Measurements from ENCODE around the gene BST2. TPM values are rescaled to one million over a fixed set of nuclear protein-coding genes. Genes with fewer than 3 reads are reported as not detected.

Gene BST2
- total and polyA plus RNA-seq, 5 donors from 2014 or later: 45.6 to 175 (median 157) TPM

GRCh38 chr19:17424743-17425365, 19.4 kb upstream of the BST2 start:
- no peaks in the 10 kb centered on the region for H3K36me3 ChIP-seq (ENCODE audit: control insufficient read depth, insufficient read depth, low read length)
- H3K27me3 ChIP-seq (ENCODE audit: control insufficient read depth, insufficient read depth, low read length): no peaks in the 10 kb centered on the region
- H3K4me1 ChIP-seq (ENCODE audit: control insufficient read depth, insufficient read depth, low read length, poor library complexity, severe bottlenecking): peaks cover 9% of the 10 kb centered on the region
- DNase-seq (no peak), ATAC-seq (ENCODE audit: low read depth in 2 of 2) (peak; percentile 29 to 35)
- H3K9me3 ChIP-seq (ENCODE audit: control insufficient read depth in 2 of 2, low read length in 2 of 2): no peaks in the 10 kb centered on the region
- Mint-ChIP-seq H3K36me3 (peaks cover 4% of the 10 kb centered on the region), H3K4me1 (peaks cover 0 to 12% (median 3%) of the 10 kb centered on the region in 4 donors), H3K27ac (no peak overlapping the region), H3K4me3 (no peak overlapping the region), H3K9me3 (no peaks in the 10 kb centered on the region), H3K27me3 (no peaks in the 10 kb centered on the region)
- no peak overlapping the region for H3K4me3 ChIP-seq (ENCODE audit: low read depth, low read length)
- no peak overlapping the region for H3K27ac ChIP-seq (ENCODE audit: insufficient read depth, low read length, poor library complexity, severe bottlenecking)

GRCh38 chr19:17423429-17424208, 18.2 kb upstream of the BST2 start:
- no peaks in the 10 kb centered on the region for H3K27me3 Mint-ChIP-seq
- no peaks in the 10 kb centered on the region for H3K36me3 ChIP-seq (ENCODE audit: control insufficient read depth, insufficient read depth, low read length)
- no peak overlapping the region for H3K27ac Mint-ChIP-seq
- H3K4me1 ChIP-seq (ENCODE audit: control insufficient read depth, insufficient read depth, low read length, poor library complexity, severe bottlenecking): peaks cover 16% of the 10 kb centered on the region
- no peak overlapping the region for H3K27ac ChIP-seq (ENCODE audit: insufficient read depth, low read length, poor library complexity, severe bottlenecking)
- H3K4me3 Mint-ChIP-seq: no peak overlapping the region
- H3K4me1 Mint-ChIP-seq: peaks cover 0 to 21% (median 7%) of the 10 kb centered on the region in 4 donors
- H3K9me3 ChIP-seq (ENCODE audit: control insufficient read depth in 2 of 2, low read length in 2 of 2): no peaks in the 10 kb centered on the region
- DNase-seq (no peak), ATAC-seq (ENCODE audit: low read depth in 2 of 2) (no peak)
- H3K9me3 Mint-ChIP-seq: no peaks in the 10 kb centered on the region
- H3K27me3 ChIP-seq (ENCODE audit: control insufficient read depth, insufficient read depth, low read length): no peaks in the 10 kb centered on the region
- H3K4me3 ChIP-seq (ENCODE audit: low read depth, low read length): no peak overlapping the region
- peaks cover 4% of the 10 kb centered on the region for H3K36me3 Mint-ChIP-seq

GRCh38 chr19:17421942-17422341, 16.5 kb upstream of the BST2 start:
- Mint-ChIP-seq H3K4me1 (peaks cover 0 to 21% (median 7%) of the 10 kb centered on the region in 4 donors), H3K9me3 (no peaks in the 10 kb centered on the region), H3K36me3 (peaks cover 6% of the 10 kb centered on the region), H3K27me3 (no peaks in the 10 kb centered on the region), H3K4me3 (peak overlapping the region in 2 of 4 donors; percentile 59 to 92), H3K27ac (no peak overlapping the region)
- DNase-seq (no peak), ATAC-seq (ENCODE audit: low read depth in 2 of 2) (no peak)
- no peaks in the 10 kb centered on the region for H3K27me3 ChIP-seq (ENCODE audit: control insufficient read depth, insufficient read depth, low read length)
- no peak overlapping the region for H3K27ac ChIP-seq (ENCODE audit: insufficient read depth, low read length, poor library complexity, severe bottlenecking)
- H3K9me3 ChIP-seq (ENCODE audit: control insufficient read depth in 2 of 2, low read length in 2 of 2): no peaks in the 10 kb centered on the region
- H3K4me3 ChIP-seq (ENCODE audit: low read depth, low read length): no peak overlapping the region
- H3K4me1 ChIP-seq (ENCODE audit: control insufficient read depth, insufficient read depth, low read length, poor library complexity, severe bottlenecking): peaks cover 16% of the 10 kb centered on the region
- no peaks in the 10 kb centered on the region for H3K36me3 ChIP-seq (ENCODE audit: control insufficient read depth, insufficient read depth, low read length)

- no peak for ATAC-seq (ENCODE audit: low read depth in 2 of 2)
- no peaks in the 10 kb centered on the region for H3K9me3 Mint-ChIP-seq
Observed at GRCh38 chr19:17420475-17420924, 15.1 kb upstream of the BST2 start.

GRCh38 chr19:17419621-17420474, 14.4 kb upstream of the BST2 start, which contains the start of gene MVB12A:
Gene MVB12A, plus strand, starts transcription at chr19:17420047. Its CDS starts 89 bp downstream, at chr19:17420136.
- Histone ChIP-seq H3K4me3 (ENCODE audit: low read depth, low read length) (peak within 1 kb of the TSS; percentile 81), H3K36me3 (ENCODE audit: control insufficient read depth, insufficient read depth, low read length) (peaks cover 5% of the 10 kb centered on the region), H3K27me3 (ENCODE audit: control insufficient read depth, insufficient read depth, low read length) (no peaks in the 10 kb centered on the region), H3K27ac (ENCODE audit: insufficient read depth, low read length, poor library complexity, severe bottlenecking) (peak within 1 kb of the TSS; percentile 72), H3K4me1 (ENCODE audit: control insufficient read depth, insufficient read depth, low read length, poor library complexity, severe bottlenecking) (peaks cover 16% of the 10 kb centered on the region), H3K9me3 (ENCODE audit: control insufficient read depth in 2 of 2, low read length in 2 of 2) (no peaks in the 10 kb centered on the region)
- DNase-seq (peak; percentile 93 to 99 (median 97)), ATAC-seq (ENCODE audit: low read depth in 2 of 2) (peak; percentile 96 to 97)
- H3K4me3 Mint-ChIP-seq: peak within 1 kb of the TSS; percentile 92 to 98 (median 94)
- peak within 1 kb of the TSS; percentile 69 to 96 (median 92) for H3K27ac Mint-ChIP-seq
- H3K9me3 Mint-ChIP-seq: no peaks in the 10 kb centered on the region
- peaks cover 17% of the 10 kb centered on the region for H3K36me3 Mint-ChIP-seq
- peaks cover 0 to 21% (median 8%) of the 10 kb centered on the region in 4 donors for H3K4me1 Mint-ChIP-seq
- no peaks in the 10 kb centered on the region for H3K27me3 Mint-ChIP-seq

More at GRCh38 chr19:17420475-17420924, 15.1 kb upstream of the BST2 start:
- DNase-seq: peak in 1 of 3 donors; percentile 45
- Histone ChIP-seq H3K4me1 (ENCODE audit: control insufficient read depth, insufficient read depth, low read length, poor library complexity, severe bottlenecking) (peaks cover 16% of the 10 kb centered on the region), H3K27ac (ENCODE audit: insufficient read depth, low read length, poor library complexity, severe bottlenecking) (peak overlapping the region; percentile 72), H3K27me3 (ENCODE audit: control insufficient read depth, insufficient read depth, low read length) (no peaks in the 10 kb centered on the region), H3K9me3 (ENCODE audit: control insufficient read depth in 2 of 2, low read length in 2 of 2) (no peaks in the 10 kb centered on the region), H3K36me3 (ENCODE audit: control insufficient read depth, insufficient read depth, low read length) (no peaks in the 10 kb centered on the region), H3K4me3 (ENCODE audit: low read depth, low read length) (peak overlapping the region; percentile 57)
- Mint-ChIP-seq H3K4me3 (peak overlapping the region; percentile 92 to 98 (median 94)), H3K27me3 (no peaks in the 10 kb centered on the region), H3K4me1 (peaks cover 0 to 21% (median 8%) of the 10 kb centered on the region in 4 donors), H3K36me3 (peaks cover 11% of the 10 kb centered on the region), H3K27ac (peak overlapping the region; percentile 57 to 92 (median 92))

GRCh38 chr19:17419154-17419620, 13.8 kb upstream of the BST2 start:
- peak overlapping the region; percentile 81 for H3K4me3 ChIP-seq (ENCODE audit: low read depth, low read length)
- Mint-ChIP-seq H3K4me3 (peak overlapping the region; percentile 92 to 98 (median 94)), H3K27me3 (no peaks in the 10 kb centered on the region), H3K4me1 (peaks cover 0 to 21% (median 8%) of the 10 kb centered on the region in 4 donors), H3K9me3 (no peaks in the 10 kb centered on the region), H3K27ac (peak overlapping the region in 2 of 3 donors; percentile 92 to 96), H3K36me3 (peaks cover 17% of the 10 kb centered on the region)
- no peak for ATAC-seq (ENCODE audit: low read depth in 2 of 2)
- H3K4me1 ChIP-seq (ENCODE audit: control insufficient read depth, insufficient read depth, low read length, poor library complexity, severe bottlenecking): peaks cover 16% of the 10 kb centered on the region
- H3K27me3 ChIP-seq (ENCODE audit: control insufficient read depth, insufficient read depth, low read length): no peaks in the 10 kb centered on the region
- peak overlapping the region; percentile 70 for H3K27ac ChIP-seq (ENCODE audit: insufficient read depth, low read length, poor library complexity, severe bottlenecking)
- no peak for DNase-seq
- H3K36me3 ChIP-seq (ENCODE audit: control insufficient read depth, insufficient read depth, low read length): peaks cover 9% of the 10 kb centered on the region
- no peaks in the 10 kb centered on the region for H3K9me3 ChIP-seq (ENCODE audit: control insufficient read depth in 2 of 2, low read length in 2 of 2)

GRCh38 chr19:17418710-17419109, 13.3 kb upstream of the BST2 start:
- H3K27me3 ChIP-seq (ENCODE audit: control insufficient read depth, insufficient read depth, low read length): no peaks in the 10 kb centered on the region
- Mint-ChIP-seq H3K4me3 (peak overlapping the region; percentile 92 to 98 (median 94)), H3K27me3 (no peaks in the 10 kb centered on the region), H3K36me3 (peaks cover 17% of the 10 kb centered on the region), H3K4me1 (peaks cover 0 to 19% (median 8%) of the 10 kb centered on the region in 4 donors), H3K9me3 (no peaks in the 10 kb centered on the region), H3K27ac (peak overlapping the region in 2 of 3 donors; percentile 92 to 96)
- H3K4me3 ChIP-seq (ENCODE audit: low read depth, low read length): peak overlapping the region; percentile 81
- H3K9me3 ChIP-seq (ENCODE audit: control insufficient read depth in 2 of 2, low read length in 2 of 2): no peaks in the 10 kb centered on the region
- DNase-seq: no peak
- peaks cover 16% of the 10 kb centered on the region for H3K4me1 ChIP-seq (ENCODE audit: control insufficient read depth, insufficient read depth, low read length, poor library complexity, severe bottlenecking)
- peaks cover 14% of the 10 kb centered on the region for H3K36me3 ChIP-seq (ENCODE audit: control insufficient read depth, insufficient read depth, low read length)
- H3K27ac ChIP-seq (ENCODE audit: insufficient read depth, low read length, poor library complexity, severe bottlenecking): no peak overlapping the region
- ATAC-seq (ENCODE audit: low read depth in 2 of 2): no peak
